22Rv1 (cell line): Measurements from ENCODE around the gene ESR2.

Experiments used
- H3K27ac ChIP-seq: fragments of 450-650 bp; 2 replicates; pipeline ENCODE4 v1.5.1; 2017
- ZFX ChIP-seq: fragments of 450-650 bp; IDR thresholded peaks from 2 replicates; pipeline ENCODE4 v1.6.1; 2017; ENCODE audit warnings: antibody characterized with exemption, borderline replicate concordance
- TF ChIP-seq, protein P1 (sequence below): fragments of 450-650 bp; IDR thresholded peaks from 2 replicates; pipeline ENCODE4 v1.5.1; 2017; ENCODE audit warnings: mild to moderate bottlenecking

ESR2 gene

DNA sequence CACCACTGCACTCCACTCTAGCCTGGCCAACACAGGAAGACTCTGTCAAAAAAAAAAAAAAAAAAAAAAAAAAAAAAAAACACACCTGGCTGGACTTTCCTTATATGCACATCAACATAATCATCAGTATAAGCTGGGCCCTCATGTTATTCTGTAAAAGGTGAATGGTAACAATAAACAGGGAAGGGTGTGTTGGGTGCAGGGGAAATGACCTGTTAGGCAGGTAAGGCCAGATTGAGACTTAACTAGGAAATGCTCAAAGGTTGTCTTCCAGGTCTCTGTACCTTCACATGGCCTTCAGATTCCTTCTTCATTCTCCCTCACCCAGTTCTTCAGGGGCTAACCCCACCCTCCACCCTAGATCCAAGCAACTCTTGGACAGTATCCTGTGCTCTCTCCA is 47.5 kb downstream of the ESR2 start:
- TF ChIP-seq, protein P1, sequence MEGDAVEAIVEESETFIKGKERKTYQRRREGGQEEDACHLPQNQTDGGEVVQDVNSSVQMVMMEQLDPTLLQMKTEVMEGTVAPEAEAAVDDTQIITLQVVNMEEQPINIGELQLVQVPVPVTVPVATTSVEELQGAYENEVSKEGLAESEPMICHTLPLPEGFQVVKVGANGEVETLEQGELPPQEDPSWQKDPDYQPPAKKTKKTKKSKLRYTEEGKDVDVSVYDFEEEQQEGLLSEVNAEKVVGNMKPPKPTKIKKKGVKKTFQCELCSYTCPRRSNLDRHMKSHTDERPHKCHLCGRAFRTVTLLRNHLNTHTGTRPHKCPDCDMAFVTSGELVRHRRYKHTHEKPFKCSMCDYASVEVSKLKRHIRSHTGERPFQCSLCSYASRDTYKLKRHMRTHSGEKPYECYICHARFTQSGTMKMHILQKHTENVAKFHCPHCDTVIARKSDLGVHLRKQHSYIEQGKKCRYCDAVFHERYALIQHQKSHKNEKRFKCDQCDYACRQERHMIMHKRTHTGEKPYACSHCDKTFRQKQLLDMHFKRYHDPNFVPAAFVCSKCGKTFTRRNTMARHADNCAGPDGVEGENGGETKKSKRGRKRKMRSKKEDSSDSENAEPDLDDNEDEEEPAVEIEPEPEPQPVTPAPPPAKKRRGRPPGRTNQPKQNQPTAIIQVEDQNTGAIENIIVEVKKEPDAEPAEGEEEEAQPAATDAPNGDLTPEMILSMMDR: no peak
- no peak for TF ChIP-seq ZFX
- no peak overlapping the region for H3K27ac ChIP-seq

DNA sequence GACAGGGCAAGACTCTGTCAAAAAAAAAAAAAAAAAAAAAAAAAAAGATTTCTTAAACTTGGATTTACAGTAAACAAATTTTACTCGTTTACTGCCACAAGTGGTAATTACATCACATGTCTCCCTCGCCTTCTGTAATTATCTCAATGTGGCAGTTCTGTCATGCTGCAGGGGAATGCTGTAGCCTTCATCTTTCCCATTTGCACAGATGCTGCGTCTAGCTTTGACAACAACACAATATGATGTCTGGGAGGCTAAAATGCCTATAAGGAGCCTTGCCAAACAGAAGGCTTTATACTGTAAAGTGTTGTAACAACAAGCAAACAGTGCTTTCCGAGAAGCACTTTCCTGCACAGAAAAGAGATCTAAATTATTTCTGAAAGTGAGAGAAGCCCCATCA is 48.7 kb downstream of the ESR2 start:
- no peak overlapping the region for H3K27ac ChIP-seq
- no peak for TF ChIP-seq ZFX
- TF ChIP-seq, protein P1: no peak

DNA sequence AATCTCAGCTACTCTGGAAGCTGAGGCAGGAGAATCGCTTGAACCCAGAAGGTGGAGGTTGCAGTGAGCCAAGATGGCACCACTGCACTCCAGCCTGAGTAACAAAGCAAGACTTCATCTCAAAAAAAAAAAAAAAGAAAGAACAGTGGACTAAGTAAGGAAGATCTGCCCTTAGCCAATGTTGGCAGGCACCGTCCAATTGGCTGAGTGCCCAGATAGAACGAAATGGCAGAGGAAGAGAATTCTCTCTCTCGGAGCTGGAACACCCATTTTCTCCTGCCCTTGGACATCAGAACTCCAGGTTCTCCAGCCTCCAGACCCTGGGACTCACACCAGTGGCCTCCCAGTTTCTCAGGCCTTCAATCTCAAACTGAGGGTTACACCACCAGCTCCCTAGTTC is 49.9 kb downstream of the ESR2 start:
- no peak for TF ChIP-seq ZFX
- TF ChIP-seq, protein P1: no peak
- H3K27ac ChIP-seq: no peak overlapping the region

DNA sequence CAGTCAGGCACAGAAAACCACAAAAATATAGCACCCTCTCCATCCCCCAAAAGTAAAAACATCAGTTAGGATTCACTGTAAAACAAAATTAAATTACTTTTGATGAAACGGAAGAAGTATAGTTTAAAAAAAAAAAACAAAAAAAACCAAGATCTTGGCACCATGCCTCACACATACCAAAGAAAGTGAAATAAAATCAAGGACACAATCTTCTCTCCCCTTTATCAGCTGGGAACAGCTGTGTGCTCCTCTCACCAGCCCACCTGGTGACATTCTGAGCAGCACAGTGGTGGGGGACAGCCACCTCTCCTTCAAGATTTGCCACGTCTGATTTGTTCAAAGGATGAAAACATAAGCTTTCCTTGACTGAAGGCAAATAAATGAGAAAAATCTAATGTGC is 55.5 kb downstream of the ESR2 start:
- TF ChIP-seq, protein P1: no peak
- TF ChIP-seq ZFX: no peak
- no peak overlapping the region for H3K27ac ChIP-seq

DNA sequence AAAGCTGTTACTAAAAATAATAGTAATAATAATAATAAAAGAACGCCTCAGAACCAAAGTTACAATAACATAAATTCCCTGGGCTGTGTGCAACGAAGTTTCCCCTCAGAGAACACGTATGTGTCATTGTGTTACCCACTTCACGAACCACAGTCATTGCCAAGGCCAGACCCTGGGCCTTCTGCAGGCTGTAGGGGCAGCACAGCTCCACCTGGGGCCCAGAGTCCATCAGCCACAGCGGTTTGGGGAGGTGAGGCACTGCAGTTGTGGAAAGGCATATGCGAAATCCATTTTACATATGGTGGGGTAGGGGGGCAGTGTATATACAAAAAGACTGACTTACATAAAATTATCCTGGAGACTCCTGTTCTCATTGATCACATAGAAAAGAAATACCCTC is 56.1 kb downstream of the ESR2 start:
- H3K27ac ChIP-seq: no peak overlapping the region

DNA sequence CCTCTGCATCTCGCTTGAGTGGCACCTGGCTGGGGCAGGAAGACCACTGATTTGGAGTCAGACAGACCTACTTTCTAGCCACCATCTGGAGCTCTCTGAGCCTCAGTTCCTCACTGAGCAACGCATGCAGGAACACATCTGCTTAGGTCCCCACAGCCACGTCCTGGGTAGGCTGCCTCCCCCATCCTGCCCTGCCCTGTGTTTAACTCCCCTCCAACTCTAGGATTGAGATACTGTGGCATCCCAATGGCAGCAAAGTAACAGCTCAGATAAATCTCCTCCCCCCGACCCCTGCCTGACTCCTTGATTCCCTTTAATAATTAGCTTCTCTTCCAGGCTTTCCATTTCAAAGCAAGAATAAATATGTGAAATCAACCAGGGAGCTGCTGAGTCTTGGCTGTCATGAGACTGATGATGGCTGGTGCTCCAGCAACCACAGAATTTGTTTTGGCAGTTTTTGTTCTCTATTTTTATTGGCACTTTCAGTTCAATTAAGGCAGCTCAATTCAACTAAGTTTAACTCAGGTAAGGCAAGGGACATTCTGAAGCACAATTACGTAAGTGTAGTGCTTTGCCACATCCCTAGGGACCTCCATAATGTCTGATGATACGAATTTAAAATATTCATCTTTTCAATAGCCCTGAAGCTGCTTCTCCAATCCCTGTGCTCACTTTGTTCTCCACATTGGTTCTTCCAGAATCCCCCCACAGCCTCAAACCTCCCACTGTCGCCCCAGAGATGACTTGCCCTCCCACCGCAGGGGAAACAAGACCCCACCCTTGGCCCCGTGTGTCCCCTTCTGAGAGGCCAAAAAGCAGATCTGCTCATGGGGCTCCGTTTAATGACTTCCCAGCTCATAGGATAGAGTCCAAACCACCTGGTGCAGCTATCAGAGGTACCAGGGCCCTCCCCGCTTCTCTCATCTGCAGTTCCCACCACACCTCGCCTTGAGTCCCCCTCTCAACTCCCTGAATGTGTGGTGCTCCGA is 58.2 kb downstream of the ESR2 start:
- no peak overlapping the region for H3K27ac ChIP-seq
- TF ChIP-seq, protein P1: no peak
- TF ChIP-seq ZFX: no peak

More for the DNA sequence above, 56.1 kb downstream of the ESR2 start:
- no peak for TF ChIP-seq ZFX
- TF ChIP-seq, protein P1: no peak
